Astrocyte of the spinal cord (primary cell): ENCODE results near the gene ADCY9.
A peak's percentile ranks its signal among the peaks of the same experiment; 100 is the strongest.
"Not testable (repeated sequence)": the region's sequence is repeated elsewhere in the genome, so short reads cannot be mapped to it uniquely, and the experiment has no call there.

Experiments used
- DNase-seq: peaks from one replicate; pipeline ENCODE4 v3.0.0; 2011; ENCODE audit warnings: low read depth, low spot score
- H3K4me3 ChIP-seq: 2 replicates; pipeline ENCODE4 v1.5.1; 2011; ENCODE audit warnings: low read depth, mild to moderate bottlenecking, low read length, moderate library complexity
- in situ Hi-C: cut with HindIII; loops from 2 replicates; pipeline ENCODE4 v1.10.0; 2017; ENCODE audit warnings: low sequenced_read_pairs
- TF ChIP-seq, protein P1 (sequence below): IDR thresholded peaks from 2 replicates; pipeline ENCODE4 v1.5.1; 2012; ENCODE audit warnings: low read depth, mild to moderate bottlenecking, low read length, inconsistent platforms

Gene ADCY9

DNA sequence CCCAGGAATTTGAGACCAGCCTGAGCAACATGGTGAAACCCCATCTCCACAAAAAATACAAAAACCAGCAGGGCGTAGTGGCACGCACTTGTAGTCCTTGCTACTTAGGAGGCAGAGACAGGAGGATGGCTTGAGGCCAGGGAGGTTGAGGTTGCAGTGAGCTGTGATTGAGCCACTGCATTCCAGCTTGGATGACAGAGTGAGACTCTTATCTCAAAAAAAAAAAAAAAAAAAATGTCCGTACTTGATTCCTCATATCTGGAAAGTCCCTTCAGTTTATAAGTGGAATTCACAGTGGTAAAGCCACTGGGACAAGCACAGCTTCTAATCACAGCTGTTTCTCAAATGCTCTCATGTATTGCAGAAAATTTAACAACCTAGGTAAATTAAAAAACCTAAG lies 157.1 kb downstream of the ADCY9 start:
- no peak overlapping the region for H3K4me3 ChIP-seq
- DNase-seq, result no peak
- TF ChIP-seq, protein P1, sequence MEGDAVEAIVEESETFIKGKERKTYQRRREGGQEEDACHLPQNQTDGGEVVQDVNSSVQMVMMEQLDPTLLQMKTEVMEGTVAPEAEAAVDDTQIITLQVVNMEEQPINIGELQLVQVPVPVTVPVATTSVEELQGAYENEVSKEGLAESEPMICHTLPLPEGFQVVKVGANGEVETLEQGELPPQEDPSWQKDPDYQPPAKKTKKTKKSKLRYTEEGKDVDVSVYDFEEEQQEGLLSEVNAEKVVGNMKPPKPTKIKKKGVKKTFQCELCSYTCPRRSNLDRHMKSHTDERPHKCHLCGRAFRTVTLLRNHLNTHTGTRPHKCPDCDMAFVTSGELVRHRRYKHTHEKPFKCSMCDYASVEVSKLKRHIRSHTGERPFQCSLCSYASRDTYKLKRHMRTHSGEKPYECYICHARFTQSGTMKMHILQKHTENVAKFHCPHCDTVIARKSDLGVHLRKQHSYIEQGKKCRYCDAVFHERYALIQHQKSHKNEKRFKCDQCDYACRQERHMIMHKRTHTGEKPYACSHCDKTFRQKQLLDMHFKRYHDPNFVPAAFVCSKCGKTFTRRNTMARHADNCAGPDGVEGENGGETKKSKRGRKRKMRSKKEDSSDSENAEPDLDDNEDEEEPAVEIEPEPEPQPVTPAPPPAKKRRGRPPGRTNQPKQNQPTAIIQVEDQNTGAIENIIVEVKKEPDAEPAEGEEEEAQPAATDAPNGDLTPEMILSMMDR, result no peak
- in situ Hi-C loops, result no loop called here

DNA sequence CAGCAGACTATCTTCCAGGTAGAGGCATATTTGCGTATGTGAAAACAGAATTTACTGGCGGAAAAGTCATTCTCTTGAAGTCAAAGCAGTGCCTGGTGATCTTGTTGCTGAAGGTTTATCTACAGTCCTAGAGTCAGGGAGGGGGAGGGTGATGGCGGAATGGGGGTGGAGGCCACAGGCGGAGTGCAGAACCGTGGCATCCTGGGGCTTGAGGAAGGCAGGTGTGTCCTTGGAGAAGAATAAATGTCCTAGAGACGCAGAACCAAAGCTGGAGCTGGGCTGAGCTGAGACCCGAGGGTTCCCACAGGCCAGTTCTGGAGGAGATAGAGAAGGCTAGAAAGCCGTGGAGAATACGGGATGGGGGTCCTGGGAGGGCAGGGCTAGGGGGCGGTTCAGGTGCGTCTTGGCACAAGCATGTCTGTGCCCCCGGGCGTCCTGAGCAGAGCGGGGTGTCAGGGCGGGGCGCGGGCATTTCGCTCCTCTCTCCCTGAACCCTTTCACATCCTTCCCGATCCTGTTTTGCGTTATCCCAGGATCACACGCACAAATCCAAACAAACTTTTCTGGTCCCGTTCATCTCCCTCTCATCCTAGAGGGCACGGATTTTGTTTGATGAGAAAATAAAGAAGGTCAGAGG lies 158.8 kb downstream of the ADCY9 start:
- no peak overlapping the region for H3K4me3 ChIP-seq
- TF ChIP-seq, protein P1, result no peak
- no peak for DNase-seq
- in situ Hi-C loops, result no loop called here

DNA sequence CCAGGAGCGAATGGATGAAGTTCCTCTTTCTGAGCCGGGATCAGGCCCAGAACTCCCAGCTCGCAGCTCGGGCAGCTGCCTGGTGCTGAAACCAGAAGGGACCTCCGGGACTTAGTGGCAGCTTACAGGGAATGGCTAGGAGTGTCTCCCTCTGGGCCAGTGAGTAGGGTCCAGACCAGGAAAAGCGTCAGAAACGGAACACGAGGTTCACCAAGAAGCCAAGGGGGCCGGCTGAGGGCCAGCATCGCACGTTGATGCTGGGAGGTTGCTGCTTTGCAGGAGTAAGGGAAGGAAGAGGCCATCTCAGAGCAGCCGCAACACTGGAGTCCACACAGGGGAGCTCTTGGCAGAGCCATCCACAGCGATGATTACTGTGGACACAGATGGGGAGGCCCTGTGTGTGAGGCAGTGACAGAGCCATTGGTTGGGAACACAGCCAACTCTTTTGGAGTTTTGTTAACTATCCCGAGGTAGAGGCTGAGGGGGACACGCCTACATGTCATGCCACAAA lies 161.8 kb downstream of the ADCY9 start:
- no peak overlapping the region for H3K4me3 ChIP-seq
- in situ Hi-C loops, result no loop called here
- TF ChIP-seq, protein P1, result peak; percentile 2
- no peak for DNase-seq

DNA sequence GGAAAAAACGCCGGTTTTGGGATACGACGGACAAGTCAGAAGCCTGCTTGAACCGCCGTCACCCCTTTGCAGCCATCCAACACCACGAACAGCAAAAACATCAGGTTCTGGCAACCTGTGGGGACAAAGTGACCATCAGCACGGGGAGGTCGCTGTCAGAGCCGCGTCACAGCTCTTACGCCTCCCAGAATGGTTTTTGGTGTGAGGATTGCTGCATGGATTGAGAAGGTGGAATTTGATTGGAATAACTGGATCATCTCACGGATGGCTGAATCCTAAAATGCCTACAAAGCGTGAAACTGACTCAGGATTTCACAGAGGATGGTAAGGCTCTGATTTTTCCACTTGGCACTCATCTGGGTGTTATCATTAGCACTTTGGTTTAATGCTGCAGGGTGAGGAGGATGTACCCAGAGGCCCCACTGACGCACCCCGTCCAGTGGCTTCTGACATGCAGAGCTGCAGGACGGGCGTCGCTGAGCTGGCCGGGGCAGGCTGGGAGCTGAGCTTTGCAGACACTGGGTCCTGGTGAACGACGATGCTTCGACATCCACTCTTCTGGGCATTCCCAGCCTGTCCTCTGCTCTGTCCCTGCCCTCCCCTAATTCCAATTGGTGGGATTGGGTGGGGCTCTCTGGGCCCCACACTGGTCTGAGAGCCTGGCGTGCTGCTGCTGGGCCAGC lies 162.4 kb downstream of the ADCY9 start:
- H3K4me3 ChIP-seq, result no peak overlapping the region
- TF ChIP-seq, protein P1, result no peak
- no peak for DNase-seq
- in situ Hi-C loops, result no loop called here

DNA sequence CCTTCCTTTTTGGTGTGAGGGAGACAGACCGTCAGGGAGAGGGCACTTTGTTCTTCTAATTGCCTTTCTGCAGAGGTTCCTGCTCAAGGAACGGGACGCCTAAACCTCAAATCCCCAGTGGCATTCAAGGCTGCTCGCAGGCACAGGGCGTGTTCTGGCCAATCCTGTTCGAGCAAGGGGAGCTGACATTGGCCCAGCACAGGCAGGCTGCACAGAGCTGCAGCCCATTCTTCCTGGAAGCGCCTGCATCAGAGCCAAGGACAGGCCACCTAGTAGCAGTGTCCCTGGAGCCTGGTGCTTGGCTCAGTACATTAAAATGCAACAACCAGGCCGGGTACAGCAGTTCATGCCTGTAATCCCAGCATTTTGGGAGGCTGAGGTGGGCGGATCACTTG lies 163.5 kb downstream of the ADCY9 start:
- no peak for DNase-seq
- in situ Hi-C loops, result no loop called here

DNA sequence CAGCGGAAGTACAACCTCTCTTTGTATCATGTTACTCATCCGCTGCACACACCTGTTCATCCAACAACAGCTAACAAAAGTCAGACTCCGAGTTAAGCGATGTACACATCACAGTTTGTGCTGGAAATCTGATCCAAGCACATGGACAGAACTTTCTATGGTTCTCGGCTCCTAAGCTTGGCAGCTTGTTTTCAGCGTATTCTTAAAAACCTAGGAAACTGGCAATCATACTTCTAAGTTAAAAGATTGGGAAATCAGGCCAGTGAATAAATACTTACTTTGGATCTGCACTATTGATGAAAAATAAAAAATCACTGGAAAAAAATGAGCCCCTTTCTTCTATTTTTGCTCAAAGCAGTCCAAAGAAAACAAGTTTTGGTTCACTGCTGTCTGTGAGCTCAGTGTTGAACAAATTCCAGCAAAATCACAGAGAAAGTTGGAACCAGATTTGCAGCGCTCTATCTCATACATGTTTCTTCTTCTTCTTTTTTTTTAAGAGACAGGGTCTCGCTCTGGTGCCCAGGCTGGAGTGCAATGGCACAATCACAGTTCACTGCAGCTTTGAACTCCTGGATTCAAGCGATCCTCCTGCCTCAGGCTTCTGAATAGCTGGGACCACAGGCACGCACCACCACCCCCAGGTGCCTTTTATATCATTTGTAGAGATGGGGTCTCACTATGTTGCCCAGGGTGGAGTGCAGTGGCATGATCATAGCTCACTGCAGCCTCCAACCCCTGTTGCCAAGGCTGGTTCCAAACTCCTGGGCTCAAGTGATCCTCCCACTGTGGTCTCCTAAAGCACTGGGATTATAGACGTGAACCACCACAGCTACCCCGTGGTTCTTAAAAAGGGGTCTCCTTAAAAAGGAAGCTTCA lies 164.1 kb downstream of the ADCY9 start:
- H3K4me3 ChIP-seq, result no peak overlapping the region
- TF ChIP-seq, protein P1, result no peak
- in situ Hi-C loops, result no loop called here
- DNase-seq, result peak; percentile 55

More for the DNA sequence above, 163.5 kb downstream of the ADCY9 start:
- TF ChIP-seq, protein P1, result no peak
- H3K4me3 ChIP-seq, result no peak overlapping the region

DNA sequence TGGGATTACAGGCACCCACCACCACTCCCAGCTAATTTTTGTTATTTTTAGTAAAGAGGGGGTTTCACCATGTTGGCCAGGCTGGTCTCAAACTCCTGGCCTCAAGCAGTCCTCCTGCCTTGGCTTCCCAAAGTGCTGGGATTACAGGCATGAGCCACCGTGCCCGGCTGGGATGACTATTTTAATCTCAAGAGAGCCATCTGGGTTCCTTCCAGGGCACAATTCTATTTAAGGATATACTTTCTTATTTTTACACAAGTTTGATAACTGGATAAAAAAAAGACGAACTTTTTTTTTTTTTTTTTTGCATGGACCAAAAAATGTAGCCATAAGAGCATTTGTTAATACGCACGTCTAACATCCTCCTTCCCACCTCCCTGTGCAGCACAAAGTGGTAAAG lies 164.9 kb downstream of the ADCY9 start:
- H3K4me3 ChIP-seq, in situ Hi-C loops, DNase-seq: not testable (repeated sequence)
